PC-9 (cell line): ENCODE data around the gene SPPL3.

Experiments used
- EZH2 ChIP-seq: fragments of 200-600 bp; sonication (generic); IDR thresholded peaks from 2 replicates; pipeline ENCODE4 v1.8.0; 2017; ENCODE audit warnings: antibody characterized with exemption, low read depth
- TF ChIP-seq, protein P1 (sequence below): fragments of 200-600 bp; sonication (generic); conservative IDR thresholded peaks from 2 replicates; pipeline ENCODE4 v1.6.1; 2017; ENCODE audit warnings: mixed run types, antibody characterized with exemption, mild to moderate bottlenecking, moderate library complexity

DNA sequence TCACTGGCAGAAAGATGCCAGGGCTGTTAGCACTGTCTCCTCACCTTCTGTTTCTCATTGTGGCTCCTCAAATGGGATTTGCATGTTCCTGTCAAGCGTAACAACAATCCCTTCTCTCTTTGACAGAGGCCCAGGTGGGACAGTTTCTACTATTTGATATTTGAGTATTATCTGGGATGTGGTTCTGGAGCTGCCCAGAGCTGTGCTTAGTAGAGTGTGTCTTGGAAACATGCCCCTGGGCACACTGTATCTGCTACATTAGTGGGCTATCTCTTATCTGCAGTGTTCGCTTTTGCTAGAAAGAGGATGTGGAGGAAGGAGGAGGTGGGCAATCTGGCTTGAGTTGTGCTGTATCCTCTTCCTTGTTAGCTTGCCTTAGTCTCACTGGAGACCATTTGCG is 182.3 kb downstream of the SPPL3 start:
- TF ChIP-seq, protein P1, sequence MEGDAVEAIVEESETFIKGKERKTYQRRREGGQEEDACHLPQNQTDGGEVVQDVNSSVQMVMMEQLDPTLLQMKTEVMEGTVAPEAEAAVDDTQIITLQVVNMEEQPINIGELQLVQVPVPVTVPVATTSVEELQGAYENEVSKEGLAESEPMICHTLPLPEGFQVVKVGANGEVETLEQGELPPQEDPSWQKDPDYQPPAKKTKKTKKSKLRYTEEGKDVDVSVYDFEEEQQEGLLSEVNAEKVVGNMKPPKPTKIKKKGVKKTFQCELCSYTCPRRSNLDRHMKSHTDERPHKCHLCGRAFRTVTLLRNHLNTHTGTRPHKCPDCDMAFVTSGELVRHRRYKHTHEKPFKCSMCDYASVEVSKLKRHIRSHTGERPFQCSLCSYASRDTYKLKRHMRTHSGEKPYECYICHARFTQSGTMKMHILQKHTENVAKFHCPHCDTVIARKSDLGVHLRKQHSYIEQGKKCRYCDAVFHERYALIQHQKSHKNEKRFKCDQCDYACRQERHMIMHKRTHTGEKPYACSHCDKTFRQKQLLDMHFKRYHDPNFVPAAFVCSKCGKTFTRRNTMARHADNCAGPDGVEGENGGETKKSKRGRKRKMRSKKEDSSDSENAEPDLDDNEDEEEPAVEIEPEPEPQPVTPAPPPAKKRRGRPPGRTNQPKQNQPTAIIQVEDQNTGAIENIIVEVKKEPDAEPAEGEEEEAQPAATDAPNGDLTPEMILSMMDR = no peak
- TF ChIP-seq EZH2 = no peak
